ENCODE data around the gene OR4B1.
"Not testable (repeated sequence)": the region's sequence is repeated elsewhere in the genome, so short reads cannot be mapped to it uniquely, and the experiment has no call there.

Gene OR4B1

DNA sequence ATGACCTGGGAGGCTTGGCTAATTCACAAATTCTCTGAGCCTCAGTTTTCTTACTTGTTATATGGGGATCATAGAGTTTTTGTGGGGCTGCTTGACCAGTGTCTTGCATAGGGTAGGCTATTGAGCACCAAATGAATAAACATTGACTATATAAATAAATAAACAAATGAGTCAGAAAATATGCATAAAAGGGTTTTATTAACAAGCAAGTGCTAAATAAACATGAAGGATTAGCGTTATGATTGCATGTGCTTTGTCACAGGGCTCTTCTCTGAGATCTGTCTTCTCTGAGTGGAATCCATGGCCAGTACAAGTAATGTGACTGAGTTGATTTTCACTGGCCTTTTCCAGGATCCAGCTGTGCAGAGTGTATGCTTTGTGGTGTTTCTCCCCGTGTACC, at the start of gene OR4B1:
TSS of gene OR4B1 (plus strand) at position 301 of the 400 bp plus-strand sequence. CDS start at position 301, 0 bp downstream.
- DNase-seq (ENCODE audit: low spot score), result no peak

DNA sequence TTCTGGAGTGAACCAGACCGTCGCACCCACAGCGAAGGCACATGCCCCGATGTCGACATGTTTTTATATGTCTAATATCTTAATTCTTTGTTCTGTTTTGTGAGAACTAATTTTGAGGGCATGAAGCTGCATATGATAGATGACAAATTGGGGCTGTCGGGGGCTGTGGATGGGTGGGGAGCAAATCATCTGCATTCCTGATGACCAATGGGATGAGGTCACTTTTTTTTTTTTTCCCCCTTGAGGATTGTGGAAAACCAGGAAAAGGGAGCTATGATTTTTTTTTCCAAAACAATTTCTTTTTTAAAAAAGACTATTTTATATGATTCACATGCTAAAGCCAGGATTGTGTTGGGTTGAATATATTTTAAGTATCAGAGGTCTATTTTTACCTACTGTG, 49.2 kb upstream of the OR4B1 start:
- no peak for DNase-seq (ENCODE audit: low spot score)

- no peak for DNase-seq (ENCODE audit: low spot score)
Observed at GRCh38 chr11:48168815-48169214, 47.8 kb upstream of the OR4B1 start.

GRCh38 chr11:48169259-48169658, 47.4 kb upstream of the OR4B1 start:
- DNase-seq (ENCODE audit: low spot score), result no peak

DNA sequence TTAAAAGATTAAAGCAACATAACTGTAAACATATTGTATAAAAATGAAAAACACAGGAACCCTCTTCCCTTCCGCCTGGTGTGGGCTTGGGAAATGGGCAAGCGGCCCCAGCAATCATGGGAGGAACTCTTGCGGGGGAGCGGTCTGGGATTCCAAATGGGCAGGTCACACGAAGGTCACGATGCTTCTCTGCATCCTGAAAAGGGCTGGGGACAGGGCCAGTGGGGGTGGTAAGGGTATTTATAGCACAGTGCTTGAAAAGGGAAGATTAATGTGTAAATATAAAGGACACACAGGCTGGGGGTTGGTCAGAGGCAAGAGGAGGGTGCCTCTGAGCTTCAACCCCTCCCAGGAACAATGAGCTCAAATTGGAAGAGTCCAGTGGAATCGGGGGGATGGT, 46.9 kb upstream of the OR4B1 start:
- no peak for DNase-seq (ENCODE audit: low spot score)

GRCh38 chr11:48170241-48171233, 46.1 kb upstream of the OR4B1 start:
- DNase-seq (ENCODE audit: low spot score), result no peak

GRCh38 chr11:48172818-48173609, 43.6 kb upstream of the OR4B1 start:
- peak; percentile 58 for DNase-seq (ENCODE audit: low spot score)

DNA sequence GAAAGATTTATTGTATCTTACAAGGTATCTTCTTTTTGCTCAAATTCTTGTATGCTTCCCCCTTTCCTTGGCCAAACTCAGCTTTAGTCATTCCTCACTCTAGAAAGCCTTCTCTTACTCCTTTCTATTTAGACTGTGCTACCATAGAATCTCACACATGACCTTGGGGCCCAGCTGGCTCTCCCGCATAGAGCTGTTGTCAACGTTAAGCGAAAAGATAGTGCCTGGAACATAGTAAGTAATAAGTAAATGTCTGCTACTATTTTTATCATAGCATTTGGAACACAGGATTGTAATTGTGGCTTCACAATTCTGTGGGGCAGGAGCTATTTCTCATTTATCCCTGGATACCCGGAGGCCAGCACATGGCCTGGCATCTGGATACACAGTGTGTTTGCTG, 38.9 kb upstream of the OR4B1 start:
- no peak for DNase-seq (ENCODE audit: low spot score)

GRCh38 chr11:48180627-48181026, 36.0 kb upstream of the OR4B1 start:
- no peak for DNase-seq (ENCODE audit: low spot score)

- DNase-seq (ENCODE audit: low spot score), result no peak
Observed at GRCh38 chr11:48182860-48183526, 33.6 kb upstream of the OR4B1 start.

DNA sequence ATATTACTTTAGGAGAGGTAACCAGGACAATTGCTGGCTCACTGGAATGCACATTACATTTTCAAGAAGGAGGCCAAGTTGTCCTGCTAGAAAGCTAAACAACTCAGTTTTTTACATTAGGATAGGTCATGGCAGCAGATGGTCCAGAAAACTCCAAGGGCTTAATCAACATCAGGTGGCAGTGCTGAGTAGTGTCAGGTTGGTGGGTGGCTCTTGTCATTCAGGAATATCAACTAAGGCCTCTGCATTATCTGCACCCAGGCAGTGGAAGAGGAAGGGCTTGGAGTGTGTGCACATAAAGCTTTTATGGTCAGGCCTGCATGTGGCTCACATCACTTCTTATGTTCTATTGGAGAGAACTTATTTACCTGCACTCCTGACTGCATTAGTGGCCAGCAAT, 32.2 kb upstream of the OR4B1 start:
- DNase-seq (ENCODE audit: low spot score), result no peak

DNA sequence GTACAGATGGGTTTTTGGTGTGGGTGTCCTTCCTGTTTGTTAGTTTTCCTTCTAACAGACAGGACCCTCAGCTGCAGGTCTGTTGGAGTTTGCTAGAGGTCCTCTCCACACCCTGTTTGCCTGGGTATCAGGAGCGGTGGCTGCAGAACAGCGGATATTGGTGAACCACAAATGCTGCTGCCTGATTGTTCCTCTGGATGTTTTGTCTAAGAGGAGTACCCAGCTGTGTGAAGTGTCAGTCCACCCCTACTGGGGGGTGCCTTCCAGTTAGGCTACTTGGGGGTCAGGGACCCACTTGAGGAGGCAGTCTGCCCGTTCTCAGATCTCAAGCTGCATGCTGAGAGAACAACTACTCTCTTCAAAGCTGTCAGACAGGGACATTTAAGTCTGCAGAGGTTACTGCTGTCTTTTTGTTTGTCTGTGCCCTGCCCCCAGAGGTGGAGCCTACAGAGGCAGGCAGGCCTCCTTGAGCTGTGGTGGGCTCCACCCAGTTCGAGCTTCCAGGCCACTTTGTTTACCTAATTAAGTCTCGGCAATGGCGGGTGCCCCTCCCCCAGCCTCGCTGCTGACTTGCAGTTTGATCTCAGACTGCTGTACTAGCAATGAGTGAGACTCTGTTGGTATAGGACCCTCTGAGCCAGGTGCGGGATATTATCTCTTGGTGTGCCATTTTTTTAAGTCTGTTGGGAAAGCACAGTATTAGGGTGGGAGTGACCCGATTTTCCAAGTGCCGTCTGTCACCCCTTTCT, 25.5 kb upstream of the OR4B1 start:
- DNase-seq (ENCODE audit: low spot score), result not testable (repeated sequence)

DNA sequence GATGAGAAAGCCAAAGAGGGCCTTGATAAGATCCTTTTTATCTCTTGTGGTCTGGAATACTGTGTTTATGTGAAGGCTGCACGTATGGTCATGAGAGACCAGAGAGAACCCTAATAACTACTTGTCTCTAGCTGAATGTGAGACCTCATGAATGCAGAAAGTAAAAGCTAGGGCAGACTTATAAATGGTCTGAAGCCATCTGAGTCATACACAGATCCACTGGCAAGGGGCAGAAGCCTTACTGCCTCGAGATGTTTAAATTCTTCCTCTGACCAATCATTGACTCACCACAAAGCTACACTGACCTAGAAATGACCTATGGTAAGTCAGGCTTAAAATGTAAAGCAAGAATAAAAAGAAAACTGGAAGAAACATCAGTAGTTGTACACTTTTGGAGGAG, 22.7 kb upstream of the OR4B1 start:
- peak; percentile 61 for DNase-seq (ENCODE audit: low spot score)

GRCh38 chr11:48207881-48208280, 8.7 kb upstream of the OR4B1 start:
- DNase-seq (ENCODE audit: low spot score), result no peak

- peak; percentile 10 for DNase-seq (ENCODE audit: low spot score)
Observed at GRCh38 chr11:48210052-48210451, 6.6 kb upstream of the OR4B1 start.

DNA sequence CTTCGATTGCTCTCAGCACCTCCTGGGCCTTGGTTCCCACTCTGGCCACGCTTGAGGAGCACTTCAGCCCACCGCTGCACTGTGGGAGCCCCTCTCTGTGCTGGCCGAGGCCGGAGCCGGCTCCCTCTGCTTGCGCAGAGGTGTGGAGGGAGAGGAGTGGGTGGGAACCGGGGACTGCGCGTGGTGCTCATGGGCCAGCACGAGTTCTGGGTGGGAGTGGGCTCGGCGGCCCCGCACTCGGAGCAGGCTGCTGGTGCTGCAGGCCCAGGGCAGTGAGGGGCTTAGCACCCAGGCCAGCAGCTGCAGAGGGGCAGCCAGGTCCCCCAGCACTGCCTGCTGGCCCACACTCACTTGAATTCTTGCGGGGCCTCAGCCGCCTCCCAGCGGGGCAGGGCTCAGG, 12.2 kb downstream of the OR4B1 start:
- no peak for DNase-seq (ENCODE audit: low spot score)

DNA sequence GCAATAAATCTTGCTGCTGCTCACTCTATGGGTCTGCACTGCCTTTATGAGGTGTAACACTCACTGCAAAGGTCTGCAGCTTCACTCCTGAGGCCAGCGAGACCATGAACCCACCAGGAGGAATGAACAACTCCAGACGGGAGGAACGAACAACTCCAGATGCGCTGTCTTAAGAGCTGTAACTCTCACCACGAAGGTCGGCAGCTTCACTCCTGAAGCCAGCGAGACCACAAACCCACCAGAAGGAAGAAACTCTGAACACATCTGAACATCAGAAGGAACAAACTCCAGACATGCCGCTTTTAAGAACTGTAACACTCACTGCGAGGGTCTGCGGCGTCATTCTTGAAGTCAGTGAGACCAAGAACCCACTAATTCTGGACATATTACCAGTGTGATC, 13.4 kb downstream of the OR4B1 start:
- not testable (repeated sequence) for DNase-seq (ENCODE audit: low spot score)

GRCh38 chr11:48237727-48238126, 21.1 kb downstream of the OR4B1 start:
- no peak for DNase-seq (ENCODE audit: low spot score)

DNA sequence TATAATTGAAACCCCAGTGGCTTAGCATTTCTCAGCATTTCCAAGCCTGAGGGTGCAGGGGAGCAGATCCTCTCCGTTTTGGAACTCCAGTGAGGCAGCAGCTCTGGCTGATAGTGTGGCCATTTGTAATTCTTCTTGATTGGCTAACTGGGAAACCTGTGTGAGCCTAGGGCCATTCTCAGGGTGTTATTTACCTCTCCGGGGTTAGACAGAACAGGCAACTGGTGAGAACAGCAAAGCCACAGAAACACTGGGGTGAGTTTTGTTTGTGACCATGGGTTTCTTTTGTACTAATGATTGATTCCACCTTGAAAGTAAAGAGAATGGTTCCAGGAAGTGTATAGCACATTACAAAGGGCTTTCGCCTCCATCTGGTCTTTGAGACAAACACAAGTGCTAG, 25.9 kb downstream of the OR4B1 start:
- no peak for DNase-seq (ENCODE audit: low spot score)

DNA sequence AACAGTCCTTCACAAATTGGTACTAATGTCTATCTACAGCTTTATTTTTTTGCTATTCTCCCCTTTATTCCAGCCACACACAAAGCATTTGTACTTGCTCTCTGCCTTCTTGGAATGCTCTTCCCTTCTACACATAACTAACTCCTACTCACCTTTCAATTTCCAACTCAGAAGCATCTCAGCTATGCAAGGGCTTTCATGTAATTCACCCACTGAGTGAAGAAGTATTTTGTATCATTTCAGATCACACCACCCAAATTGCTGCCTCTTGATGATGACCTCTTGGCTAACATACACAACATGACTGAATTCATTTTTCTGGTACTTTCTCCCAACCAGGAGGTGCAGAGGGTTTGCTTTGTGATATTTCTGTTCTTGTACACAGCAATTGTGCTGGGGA, 28.2 kb downstream of the OR4B1 start, which contains the start of gene OR4X2:
TSS of gene OR4X2 (plus strand) at position 301 of the 400 bp plus-strand sequence. CDS start at position 301, 0 bp downstream.
- DNase-seq (ENCODE audit: low spot score), result no peak

GRCh38 chr11:48248902-48249301, 32.3 kb downstream of the OR4B1 start:
- DNase-seq (ENCODE audit: low spot score), result no peak

GRCh38 chr11:48261600-48261999, 45.0 kb downstream of the OR4B1 start:
- DNase-seq (ENCODE audit: low spot score), result no peak
